Suppressor macrophage (primary cell): Measurements from ENCODE around the gene ADRA2B.
A peak's percentile ranks its signal among the peaks of the same experiment; 100 is the strongest.
"Not testable (repeated sequence)": the region's sequence is repeated elsewhere in the genome, so short reads cannot be mapped to it uniquely, and the experiment has no call there.

Experiments used
- DNase-seq, 4 experiments: peaks; one replicate each; pipeline ENCODE4 v3.0.0-alpha.2; 2020 to 2022
- total RNA-seq, 17 experiments: gene quantifications; one replicate each; lab custom pipeline; 2026; ENCODE audit warnings: mixed read lengths in 6 of 17, inconsistent platforms in 3 of 17; lab: John Stamatoyannopoulos, UW

Gene ADRA2B
- total RNA-seq = 7.7 to 139 (median 75.9) reads per million in 17 experiments

DNA sequence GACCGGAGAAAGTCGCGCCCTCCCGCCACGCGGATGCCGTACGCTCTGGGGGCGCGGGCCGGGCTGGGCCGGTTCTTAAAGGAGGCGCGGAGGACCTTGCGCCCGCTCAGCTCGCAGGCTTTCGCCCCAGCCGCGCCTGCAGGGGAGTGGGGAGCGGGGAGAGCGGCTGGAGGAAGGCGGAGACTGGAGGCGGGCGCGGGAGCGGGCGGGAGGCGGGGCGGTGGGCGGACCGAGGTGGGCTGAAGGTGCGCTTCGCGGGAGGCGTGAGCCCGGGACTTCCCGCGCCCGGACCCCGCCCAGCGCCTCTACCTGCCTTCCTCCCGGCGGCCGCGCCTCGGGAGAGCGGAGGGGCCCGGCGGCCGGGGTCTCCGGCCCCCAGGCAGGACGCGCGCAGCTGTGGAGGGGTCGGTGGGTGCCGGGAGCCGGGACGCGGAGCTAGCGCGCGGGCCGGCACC lies at the start of gene ADRA2B:
Gene ADRA2B, minus strand, starts transcription at position 148 of the 455 bp plus-strand sequence. CDS start 422 bp downstream, outside the sequence.
- peak in 3 of 4 experiments; percentile 41 to 72 (median 72) for DNase-seq

GRCh38 chr2:96164459-96165184 lies 48.3 kb upstream of the ADRA2B start:
- no peak for DNase-seq

GRCh38 chr2:96163768-96164429 lies 47.5 kb upstream of the ADRA2B start:
- DNase-seq = no peak

DNA sequence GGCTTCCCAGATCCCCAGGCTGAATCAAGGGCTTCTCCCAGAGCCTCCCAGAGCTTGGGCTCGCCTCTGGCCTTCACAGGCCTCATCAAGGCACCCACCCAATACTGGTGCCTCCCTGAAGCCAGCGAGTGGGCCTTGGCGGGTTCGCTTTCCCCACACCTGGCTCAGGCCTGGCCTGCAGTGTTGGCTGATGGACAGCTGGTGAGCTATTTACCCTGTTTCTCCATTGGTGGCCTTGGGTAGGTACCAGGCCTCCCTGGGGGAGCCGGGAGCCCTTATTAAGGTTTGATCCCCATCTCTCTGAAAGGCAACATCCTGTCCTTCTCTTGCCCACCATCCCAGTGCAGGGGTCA lies 47.0 kb upstream of the ADRA2B start:
- no peak for DNase-seq

GRCh38 chr2:96161898-96162297 lies 45.5 kb upstream of the ADRA2B start:
- no peak for DNase-seq

- not testable (repeated sequence) for DNase-seq
Measured at GRCh38 chr2:96160366-96160765, 44.0 kb upstream of the ADRA2B start.

GRCh38 chr2:96159084-96159830 lies 42.9 kb upstream of the ADRA2B start:
- DNase-seq = no peak

DNA sequence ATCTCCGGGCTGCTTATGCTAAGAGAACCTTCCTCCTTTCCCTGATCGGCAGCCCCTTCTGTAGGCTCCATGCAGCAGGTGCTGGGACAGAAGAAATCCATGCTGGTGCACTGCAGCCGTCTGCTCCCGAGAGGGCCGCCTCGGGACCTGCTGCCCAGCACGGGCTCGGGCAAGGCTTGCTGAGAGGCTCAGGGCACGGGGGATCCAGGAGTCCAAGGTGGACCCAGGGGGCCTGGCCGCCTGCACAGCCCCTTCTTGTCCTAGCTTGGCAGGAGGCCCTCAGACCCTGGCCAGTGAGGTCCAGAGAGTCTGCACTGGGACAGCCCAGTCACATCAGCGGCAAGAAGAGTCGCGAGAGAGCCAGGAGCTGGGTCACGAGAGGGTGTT lies 42.2 kb upstream of the ADRA2B start:
- no peak for DNase-seq

DNA sequence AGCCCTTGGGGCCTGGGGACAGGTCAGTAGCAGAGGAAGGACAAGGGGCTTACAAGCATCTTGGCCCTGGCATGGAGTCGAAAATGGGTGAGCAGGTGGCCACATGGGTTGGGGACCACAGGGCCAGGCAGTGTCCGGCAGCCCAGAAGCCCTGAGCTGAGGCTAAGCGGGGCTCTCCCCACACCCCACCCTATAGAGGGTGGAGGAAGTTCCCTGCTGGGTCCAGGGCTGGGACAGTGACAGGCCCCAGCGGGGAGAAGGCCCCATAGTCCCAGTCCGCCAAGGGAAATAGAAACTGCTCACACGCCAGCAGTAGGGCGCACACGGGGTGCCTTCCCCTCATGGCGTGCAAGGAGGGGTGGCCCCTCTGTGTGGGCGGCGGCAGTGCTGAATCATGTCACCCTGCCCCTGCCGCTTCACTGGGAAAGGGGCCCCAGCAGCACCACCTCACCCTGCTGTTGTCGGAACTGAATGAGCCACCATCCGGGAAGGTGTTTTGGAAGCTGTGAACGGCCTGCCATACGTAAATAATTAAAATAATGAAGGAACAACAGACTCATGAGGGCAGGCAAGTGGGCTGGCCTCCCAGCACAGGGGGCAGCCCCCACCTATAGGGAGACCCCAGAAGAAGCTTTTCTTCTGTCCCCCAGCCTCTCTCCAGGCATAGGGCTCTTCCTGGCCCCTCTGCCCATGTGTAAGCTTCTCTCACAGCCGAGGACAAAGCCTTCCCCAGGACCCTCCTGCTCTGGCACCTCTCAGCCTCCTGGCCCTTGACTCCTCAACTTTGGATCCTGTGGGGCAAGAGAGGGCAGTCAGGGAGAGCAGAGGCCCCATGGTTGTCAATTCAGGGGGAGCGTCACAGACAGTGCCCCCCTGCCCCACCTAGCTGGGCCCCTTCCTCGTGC lies 41.5 kb upstream of the ADRA2B start:
- peak; percentile 83 to 95 (median 90) for DNase-seq

- DNase-seq = no peak
Measured at GRCh38 chr2:96156926-96157648, 40.7 kb upstream of the ADRA2B start.

GRCh38 chr2:96156011-96156820 lies 39.8 kb upstream of the ADRA2B start:
- no peak for DNase-seq

DNA sequence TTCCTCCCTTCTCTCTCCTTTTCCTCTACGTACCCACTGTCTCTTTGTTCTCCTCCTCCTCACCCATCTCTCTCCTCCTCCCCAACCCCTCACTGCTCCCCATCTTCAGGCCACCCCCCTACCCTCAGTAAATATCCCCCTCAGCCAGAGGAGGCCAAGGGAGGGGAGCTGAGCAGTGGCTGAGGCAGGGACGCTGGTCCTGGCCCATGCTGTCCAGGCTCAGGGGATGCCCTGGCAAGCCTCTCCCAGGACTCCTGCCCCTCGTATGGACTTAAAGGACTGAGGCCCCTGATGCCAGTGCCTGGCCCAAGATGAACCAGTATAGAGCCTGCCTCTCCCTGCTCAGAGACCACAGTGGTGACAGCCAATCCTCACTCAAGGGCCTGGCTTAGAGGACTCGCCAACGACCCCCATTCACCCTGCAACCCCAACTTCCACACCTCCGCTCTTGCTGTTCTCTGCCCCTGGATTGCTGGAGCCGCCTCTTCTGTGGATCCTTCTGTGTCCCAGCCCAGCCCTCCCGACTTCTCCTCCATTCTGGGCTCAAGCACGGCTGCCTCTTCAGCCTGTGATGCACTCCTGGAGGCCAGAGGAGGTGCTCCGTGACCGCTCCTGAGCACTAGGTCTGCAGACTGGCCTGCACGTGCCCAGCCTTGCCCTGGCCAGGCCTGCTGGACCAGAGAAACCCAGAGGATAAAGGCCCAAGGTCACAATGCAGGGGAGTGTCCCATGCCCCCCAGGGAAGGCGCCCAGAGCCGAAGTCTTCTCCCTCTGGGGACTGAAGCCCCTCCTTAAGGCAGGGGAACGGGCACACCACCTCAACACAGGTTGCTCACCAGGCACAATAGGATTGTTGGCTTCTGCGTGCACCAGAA lies 38.4 kb upstream of the ADRA2B start:
- DNase-seq = no peak

- no peak for DNase-seq
Measured at GRCh38 chr2:96153991-96154431, 37.6 kb upstream of the ADRA2B start.

GRCh38 chr2:96153291-96153713 lies 36.9 kb upstream of the ADRA2B start:
- no peak for DNase-seq

GRCh38 chr2:96152304-96153161 lies 36.2 kb upstream of the ADRA2B start:
- no peak for DNase-seq

GRCh38 chr2:96151595-96152303 lies 35.4 kb upstream of the ADRA2B start:
- DNase-seq = peak in 3 of 4 experiments; percentile 54 to 64 (median 54)

- DNase-seq = no peak
Measured at GRCh38 chr2:96150791-96151594, 34.6 kb upstream of the ADRA2B start.
